ENCODE data around the gene CTNNA2.

The CTNNA2 gene

DNA sequence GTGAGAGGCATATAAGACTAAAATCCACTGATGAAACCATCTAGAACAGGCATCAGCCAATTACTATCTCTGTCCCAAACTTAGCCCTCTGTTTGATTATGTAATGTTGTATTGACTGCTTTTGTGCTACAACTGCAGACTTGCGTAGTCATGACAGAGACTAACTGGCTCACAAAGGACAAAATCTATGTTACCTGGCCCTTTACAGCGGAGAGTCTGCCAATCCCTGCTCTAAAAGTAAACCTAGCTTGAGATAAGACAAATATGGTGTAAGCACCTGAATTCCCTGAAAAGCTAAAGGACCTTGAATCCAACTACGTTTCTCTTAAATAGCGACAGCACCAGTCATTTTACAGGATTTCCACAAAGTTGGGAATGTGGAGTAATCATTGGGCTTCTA is 894.5 kb downstream of the CTNNA2 start:
- Mint-ChIP-seq H3K27me3 (no peaks in the 10 kb centered on the region), H3K4me1 (no peaks in the 10 kb centered on the region), H3K36me3 (no peaks in the 10 kb centered on the region), H3K9me3 (peaks cover 4 to 10% of the 10 kb centered on the region in 2 donors), H3K27ac (no peak overlapping the region), H3K4me3 (no peak overlapping the region)
- ATAC-seq (replicated peaks) (no peak), DNase-seq (no peak)

DNA sequence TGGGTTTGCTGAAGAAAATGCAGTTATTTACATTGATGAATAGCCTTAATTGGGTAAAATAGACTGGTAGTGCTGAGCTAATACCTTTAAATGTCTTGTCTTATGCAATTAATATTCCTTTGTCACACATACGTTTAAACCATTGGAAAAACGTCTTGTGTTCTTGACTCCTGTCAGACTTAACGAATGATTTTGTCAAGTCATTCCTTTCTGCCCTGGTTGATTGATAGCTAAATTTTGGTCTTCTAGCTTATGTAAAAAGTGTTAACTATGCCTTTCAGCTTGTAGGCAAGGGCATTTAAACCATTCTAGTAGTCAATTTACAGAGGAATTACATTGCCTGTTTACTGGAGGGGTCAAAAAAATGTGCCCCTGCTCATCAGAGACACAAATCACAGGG is 897.5 kb downstream of the CTNNA2 start:
- ATAC-seq (replicated peaks) (no peak), DNase-seq (no peak)
- Mint-ChIP-seq H3K36me3 (no peaks in the 10 kb centered on the region), H3K4me3 (no peak overlapping the region), H3K9me3 (peaks cover 9 to 15% of the 10 kb centered on the region in 2 donors), H3K27ac (no peak overlapping the region), H3K4me1 (no peaks in the 10 kb centered on the region), H3K27me3 (no peaks in the 10 kb centered on the region)

DNA sequence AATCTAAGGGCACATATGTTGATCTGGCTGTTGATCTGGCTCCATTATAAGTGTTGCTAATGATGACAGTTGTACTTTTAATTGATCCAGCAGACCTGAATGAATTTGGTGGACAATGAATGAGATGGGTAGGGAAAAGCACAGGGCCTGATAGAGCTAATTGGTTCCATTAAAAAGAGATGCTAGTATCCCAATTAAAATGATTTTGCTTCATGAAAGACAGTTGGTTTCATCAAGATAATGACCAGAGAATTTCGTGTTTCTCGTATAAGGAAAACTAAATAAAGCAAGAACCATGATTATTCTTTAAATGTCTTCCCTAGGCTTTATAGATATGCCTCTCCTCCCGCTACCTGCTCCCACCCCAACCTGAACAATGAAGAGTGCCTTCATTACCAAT is 900.3 kb downstream of the CTNNA2 start:
- ATAC-seq (replicated peaks) (no peak), DNase-seq (no peak)
- Mint-ChIP-seq H3K4me1 (no peaks in the 10 kb centered on the region), H3K27ac (no peak overlapping the region), H3K9me3 (peaks cover 10 to 13% of the 10 kb centered on the region in 2 donors), H3K36me3 (no peaks in the 10 kb centered on the region), H3K4me3 (no peak overlapping the region), H3K27me3 (no peaks in the 10 kb centered on the region)

DNA sequence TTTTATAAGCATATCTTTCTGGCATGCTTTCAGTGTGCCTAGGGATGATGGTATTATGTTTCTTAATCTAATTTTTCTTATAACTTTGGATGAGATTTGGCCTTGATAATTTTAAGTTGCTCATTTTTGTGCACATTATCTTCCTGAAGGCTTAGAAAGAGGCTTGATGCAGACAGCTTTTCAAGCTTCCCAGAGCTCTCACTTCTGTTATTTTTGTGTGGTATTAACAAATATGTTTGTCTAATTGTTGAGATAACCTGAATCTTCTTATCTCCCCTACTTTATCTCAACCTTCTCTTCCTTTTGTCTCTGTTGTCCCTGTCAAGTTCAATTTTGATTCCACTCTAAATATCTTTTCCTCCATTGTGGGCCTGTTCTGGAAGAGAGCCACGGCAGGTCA is 904.9 kb downstream of the CTNNA2 start:
- H3K9me3 Mint-ChIP-seq, result peaks cover 12 to 13% of the 10 kb centered on the region in 2 donors
- H3K27ac Mint-ChIP-seq, result no peak overlapping the region
- DNase-seq (no peak), ATAC-seq (replicated peaks) (no peak)
- H3K4me1 Mint-ChIP-seq, result no peaks in the 10 kb centered on the region
- H3K27me3 Mint-ChIP-seq, result no peaks in the 10 kb centered on the region
- no peaks in the 10 kb centered on the region for H3K36me3 Mint-ChIP-seq
- no peak overlapping the region for H3K4me3 Mint-ChIP-seq

DNA sequence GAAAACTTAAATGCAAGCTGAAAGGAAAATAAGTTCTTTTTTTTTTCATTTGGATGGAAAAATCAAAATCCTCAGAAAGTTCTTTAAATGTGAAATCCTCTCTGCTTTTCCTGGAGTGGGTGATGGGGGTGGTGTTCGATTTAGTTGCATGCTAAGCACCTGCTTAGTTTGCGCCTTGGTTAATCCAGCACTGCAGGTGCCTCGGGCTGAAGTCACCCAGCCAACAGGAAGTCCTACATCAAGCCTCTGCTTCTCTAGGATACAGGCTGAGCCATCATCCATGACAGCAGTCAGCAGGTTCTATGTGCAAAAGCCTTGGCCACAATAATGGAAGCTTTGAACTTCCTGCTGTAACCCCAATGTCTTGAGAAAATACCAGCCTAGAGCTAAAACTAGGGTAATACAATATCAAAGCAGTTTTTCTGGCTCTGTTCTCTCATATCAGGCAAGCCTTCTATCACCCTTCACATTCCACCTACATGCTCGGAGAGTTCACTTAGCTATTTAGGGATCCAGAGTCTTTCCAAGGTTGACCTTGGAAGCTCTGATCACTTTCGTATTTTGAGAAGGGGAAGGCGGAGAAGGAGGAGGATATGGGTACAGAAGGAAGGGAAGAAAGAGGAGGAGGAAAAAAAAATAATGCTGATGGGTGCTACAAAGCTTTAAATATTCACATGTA is 907.8 kb downstream of the CTNNA2 start:
- H3K4me1 Mint-ChIP-seq, result no peaks in the 10 kb centered on the region
- peaks cover 2 to 8% of the 10 kb centered on the region in 2 donors for H3K9me3 Mint-ChIP-seq

DNA sequence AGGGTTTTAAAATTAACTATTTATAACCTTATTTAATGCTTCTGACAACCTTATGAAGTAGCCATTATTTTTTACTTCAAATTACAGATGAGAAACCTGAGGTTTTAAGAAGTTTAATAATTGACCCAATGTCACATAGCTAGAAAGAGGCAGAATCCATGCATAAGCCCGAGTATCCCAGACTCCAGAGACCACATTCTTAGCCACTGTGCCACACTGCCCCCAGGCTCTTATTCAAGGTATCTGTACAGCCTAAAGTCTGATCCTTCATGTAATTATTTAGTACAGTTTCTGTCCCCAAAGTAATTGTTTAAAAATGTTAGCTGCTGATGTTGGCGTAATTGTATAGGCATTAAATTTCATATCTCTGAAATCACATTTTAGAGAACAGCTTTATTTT is 916.4 kb downstream of the CTNNA2 start:
- Mint-ChIP-seq H3K4me1 (no peaks in the 10 kb centered on the region), H3K27ac (no peak overlapping the region), H3K27me3 (no peaks in the 10 kb centered on the region), H3K9me3 (peaks cover 0 to 4% of the 10 kb centered on the region in 2 donors), H3K36me3 (no peaks in the 10 kb centered on the region), H3K4me3 (no peak overlapping the region)
- no peak for ATAC-seq (replicated peaks)
- DNase-seq, result no peak

More for the DNA sequence above, 907.8 kb downstream of the CTNNA2 start:
- no peak for DNase-seq
- H3K27ac Mint-ChIP-seq, result no peak overlapping the region
- no peaks in the 10 kb centered on the region for H3K27me3 Mint-ChIP-seq
- H3K4me3 Mint-ChIP-seq, result no peak overlapping the region
- ATAC-seq (replicated peaks), result no peak
- no peaks in the 10 kb centered on the region for H3K36me3 Mint-ChIP-seq

DNA sequence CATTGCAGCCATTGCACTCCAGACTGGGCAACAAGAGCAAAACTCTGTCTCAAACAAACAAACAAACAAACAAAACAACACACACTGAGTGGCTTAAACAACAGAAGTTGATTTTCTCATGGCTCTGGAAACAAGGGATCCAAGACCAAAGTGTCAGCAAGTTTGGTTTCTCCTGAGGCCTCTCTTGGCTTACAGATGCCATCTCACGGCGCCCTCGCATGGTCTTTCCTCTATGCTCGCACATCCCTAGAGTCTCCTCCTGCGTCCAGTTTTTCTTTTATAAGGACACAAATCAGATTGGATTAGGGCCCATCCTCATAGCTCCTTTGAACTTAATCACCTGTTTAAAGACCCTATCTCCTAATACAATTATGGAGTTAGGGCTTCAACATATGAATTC is 925.1 kb downstream of the CTNNA2 start:
- no peak for ATAC-seq (replicated peaks)
- Mint-ChIP-seq H3K4me1 (no peaks in the 10 kb centered on the region), H3K27ac (no peak overlapping the region), H3K9me3 (peaks cover 0 to 3% of the 10 kb centered on the region in 2 donors), H3K4me3 (no peak overlapping the region), H3K27me3 (no peaks in the 10 kb centered on the region), H3K36me3 (no peaks in the 10 kb centered on the region)
- DNase-seq, result no peak

DNA sequence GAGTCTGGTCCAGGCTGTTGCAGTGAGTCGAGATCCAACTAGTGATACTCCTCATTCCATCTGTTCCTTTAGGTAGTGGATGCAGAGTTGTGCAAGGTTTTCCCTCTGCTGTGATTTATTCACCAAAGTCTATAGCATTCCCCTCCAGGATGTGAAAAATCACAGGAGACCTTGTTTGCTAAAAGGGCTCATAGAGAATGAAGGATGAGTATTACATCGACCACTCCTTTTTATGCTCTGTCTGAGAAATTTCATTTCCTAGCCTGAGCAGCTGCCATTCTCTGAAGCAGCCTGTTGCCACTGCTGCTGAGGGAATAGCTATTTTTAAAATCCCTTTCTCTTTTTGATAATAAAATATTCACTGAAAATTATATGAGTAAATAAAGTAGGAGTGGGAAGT is 925.8 kb downstream of the CTNNA2 start:
- ATAC-seq (replicated peaks), result no peak
- no peaks in the 10 kb centered on the region for H3K27me3 Mint-ChIP-seq
- H3K4me3 Mint-ChIP-seq, result no peak overlapping the region
- no peaks in the 10 kb centered on the region for H3K4me1 Mint-ChIP-seq
- H3K9me3 Mint-ChIP-seq, result peaks cover 0 to 3% of the 10 kb centered on the region in 2 donors
- no peak overlapping the region for H3K27ac Mint-ChIP-seq
- no peak for DNase-seq
- no peaks in the 10 kb centered on the region for H3K36me3 Mint-ChIP-seq

DNA sequence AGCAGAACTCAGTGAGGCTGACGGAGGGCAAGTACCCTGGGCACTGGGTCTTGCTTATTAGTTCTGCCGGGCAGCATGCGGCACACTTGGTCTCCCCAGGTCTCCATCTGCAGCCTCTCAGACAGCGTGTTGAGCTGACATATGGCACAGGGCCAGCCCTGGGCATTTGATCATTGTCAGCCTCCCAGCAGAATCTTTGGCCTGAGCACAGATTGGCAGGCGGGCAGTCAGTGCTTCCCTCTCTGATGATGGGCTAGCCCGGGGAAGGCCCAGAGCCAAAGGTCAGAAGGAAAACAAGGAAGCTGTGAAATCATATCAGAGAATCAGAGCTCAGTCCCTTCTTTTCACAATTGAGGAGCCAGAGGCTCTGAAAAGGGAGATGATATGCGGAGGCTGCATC is 941.8 kb downstream of the CTNNA2 start:
- no peak overlapping the region for H3K4me3 Mint-ChIP-seq
- no peak overlapping the region for H3K27ac Mint-ChIP-seq
- DNase-seq, result no peak
- H3K27me3 Mint-ChIP-seq, result no peaks in the 10 kb centered on the region
- H3K4me1 Mint-ChIP-seq, result no peaks in the 10 kb centered on the region
- no peaks in the 10 kb centered on the region for H3K36me3 Mint-ChIP-seq
- peaks cover 4 to 5% of the 10 kb centered on the region in 2 donors for H3K9me3 Mint-ChIP-seq
- ATAC-seq (replicated peaks), result peak in 1 of 2 donors; percentile 16

DNA sequence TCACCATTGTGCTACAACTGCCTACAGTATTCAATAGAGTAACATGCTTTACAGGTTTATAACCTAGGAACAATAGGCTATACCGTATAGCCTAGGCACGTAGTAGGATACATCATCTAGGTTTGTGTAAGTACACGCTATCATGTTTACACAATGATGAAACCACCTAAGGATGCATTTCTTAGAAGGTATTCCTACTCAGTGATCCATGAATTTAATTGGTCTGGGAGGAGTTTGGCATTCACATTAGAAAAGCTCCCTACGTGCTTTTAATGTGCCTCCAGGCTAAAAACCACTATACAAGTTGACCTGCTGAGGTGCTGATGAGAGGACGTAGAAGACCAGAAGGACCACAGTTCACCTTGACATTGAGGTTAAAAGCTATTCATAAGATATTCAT is 946.2 kb downstream of the CTNNA2 start:
- ATAC-seq (replicated peaks), result no peak
- H3K9me3 Mint-ChIP-seq, result peaks cover 0 to 9% of the 10 kb centered on the region in 2 donors
- no peaks in the 10 kb centered on the region for H3K27me3 Mint-ChIP-seq
- no peak overlapping the region for H3K4me3 Mint-ChIP-seq
- H3K27ac Mint-ChIP-seq, result no peak overlapping the region
- H3K36me3 Mint-ChIP-seq, result no peaks in the 10 kb centered on the region
- H3K4me1 Mint-ChIP-seq, result no peaks in the 10 kb centered on the region
- DNase-seq, result no peak

DNA sequence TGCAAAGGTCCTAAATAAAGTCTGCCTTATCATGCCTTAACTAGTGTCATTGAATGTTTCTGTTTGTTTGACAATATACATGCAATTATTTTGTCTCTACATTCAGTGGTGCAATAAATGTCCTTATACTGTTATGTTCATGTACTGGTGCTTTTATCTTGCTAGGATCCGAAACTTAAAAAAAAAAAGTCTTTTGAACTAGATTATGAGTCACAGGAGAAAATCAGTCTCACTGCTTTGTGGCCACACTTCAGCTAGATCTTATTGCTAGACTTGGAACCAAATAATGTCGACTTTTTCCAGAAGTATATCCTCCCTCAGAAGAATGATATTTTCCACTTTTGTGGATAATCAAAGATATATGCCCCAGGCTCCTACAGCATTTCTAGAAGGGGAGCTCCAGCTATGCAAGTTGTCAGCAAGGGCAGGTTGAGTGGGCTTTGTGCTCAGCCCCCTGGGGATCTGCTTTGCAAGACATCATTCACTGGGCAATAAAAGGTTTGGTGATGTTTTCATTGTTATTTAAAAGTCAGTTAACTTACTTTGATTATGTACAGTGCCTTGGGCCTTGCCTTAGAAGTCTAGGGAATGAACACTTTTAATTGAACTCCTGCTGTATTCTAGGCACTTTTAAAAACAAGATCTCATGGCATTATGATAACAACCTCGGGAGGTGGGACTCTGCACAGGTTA is 948.8 kb downstream of the CTNNA2 start:
- Mint-ChIP-seq H3K27ac (no peak overlapping the region), H3K36me3 (no peaks in the 10 kb centered on the region), H3K4me1 (no peaks in the 10 kb centered on the region), H3K4me3 (no peak overlapping the region), H3K27me3 (no peaks in the 10 kb centered on the region), H3K9me3 (peaks cover 0 to 11% of the 10 kb centered on the region in 2 donors)
- DNase-seq (no peak), ATAC-seq (replicated peaks) (no peak)

DNA sequence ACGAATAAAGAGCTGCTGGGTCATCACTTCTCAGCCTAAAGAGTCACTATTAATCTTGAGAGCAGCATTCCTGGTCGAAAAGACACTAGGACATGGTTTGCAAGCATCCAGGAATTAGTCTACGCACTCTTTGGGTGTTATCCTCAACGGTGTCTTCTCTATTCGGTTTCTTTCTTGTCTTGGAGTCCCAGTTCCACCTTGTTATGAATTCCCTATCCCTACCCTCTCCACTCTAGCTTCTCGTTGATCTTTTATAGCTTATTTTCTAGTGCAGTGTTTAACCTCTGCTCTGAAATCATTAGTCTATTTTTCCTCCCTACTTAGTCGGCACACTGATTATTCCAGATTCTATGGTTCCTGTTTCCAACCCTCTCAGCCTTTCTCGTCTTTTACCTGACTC is 949.8 kb downstream of the CTNNA2 start:
- Mint-ChIP-seq H3K27me3 (no peaks in the 10 kb centered on the region), H3K27ac (no peak overlapping the region), H3K4me1 (no peaks in the 10 kb centered on the region), H3K4me3 (no peak overlapping the region), H3K9me3 (peaks cover 0 to 11% of the 10 kb centered on the region in 2 donors), H3K36me3 (no peaks in the 10 kb centered on the region)
- no peak for ATAC-seq (replicated peaks)
- no peak for DNase-seq

DNA sequence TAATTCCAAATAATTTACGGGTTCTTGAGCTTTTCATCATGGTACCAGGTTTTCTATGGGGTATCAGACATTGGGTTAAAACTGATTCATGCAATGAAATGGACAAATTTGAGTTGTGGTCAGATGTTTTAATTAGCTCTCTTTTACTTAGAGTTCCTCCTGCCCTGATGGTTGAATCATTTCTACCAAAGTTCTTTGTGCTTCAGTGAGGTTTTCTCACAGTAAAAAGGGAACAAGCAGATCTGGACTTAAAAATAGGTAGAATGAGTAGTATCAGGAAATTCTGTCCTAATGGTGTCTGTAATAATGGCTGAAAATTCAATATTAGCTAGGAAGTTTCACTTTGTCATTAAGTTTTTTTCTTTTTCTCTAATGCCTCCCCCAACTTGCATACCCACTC is 951.4 kb downstream of the CTNNA2 start:
- ATAC-seq (replicated peaks), result no peak
- no peaks in the 10 kb centered on the region for H3K4me1 Mint-ChIP-seq
- no peak for DNase-seq
- H3K9me3 Mint-ChIP-seq, result peaks cover 0 to 12% of the 10 kb centered on the region in 2 donors
- H3K36me3 Mint-ChIP-seq, result no peaks in the 10 kb centered on the region
- H3K27me3 Mint-ChIP-seq, result no peaks in the 10 kb centered on the region
- H3K4me3 Mint-ChIP-seq, result no peak overlapping the region
- no peak overlapping the region for H3K27ac Mint-ChIP-seq

DNA sequence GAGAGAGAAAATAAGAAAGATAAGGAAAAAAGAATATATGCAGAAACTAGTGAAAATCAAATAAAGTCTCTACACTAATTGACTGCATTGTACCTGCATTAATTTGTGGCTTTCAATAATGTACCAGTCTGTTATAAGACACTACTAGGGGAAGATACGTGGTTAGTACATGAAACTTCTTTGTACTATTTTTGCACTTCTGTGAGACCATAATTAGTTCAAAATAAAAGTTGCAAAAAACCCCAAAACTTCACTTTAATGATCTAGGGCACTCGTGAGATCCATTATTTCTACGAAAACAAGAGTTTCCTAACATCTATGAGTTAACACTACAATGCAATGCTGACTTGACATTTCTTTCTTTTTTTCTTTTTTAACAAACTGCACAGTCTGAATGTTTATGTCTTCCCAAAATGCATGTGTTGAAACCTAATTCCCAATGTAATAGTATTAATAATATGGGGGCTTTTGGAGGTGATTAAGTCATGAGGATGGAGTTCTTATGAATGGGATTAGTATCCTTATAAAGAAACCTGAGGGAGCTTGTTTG is 954.5 kb downstream of the CTNNA2 start:
- H3K27ac Mint-ChIP-seq, result no peak overlapping the region
- H3K4me3 Mint-ChIP-seq, result no peak overlapping the region
- peaks cover 7 to 12% of the 10 kb centered on the region in 2 donors for H3K9me3 Mint-ChIP-seq
- DNase-seq (no peak), ATAC-seq (replicated peaks) (no peak)
- no peaks in the 10 kb centered on the region for H3K27me3 Mint-ChIP-seq
- H3K4me1 Mint-ChIP-seq, result no peaks in the 10 kb centered on the region
- H3K36me3 Mint-ChIP-seq, result no peaks in the 10 kb centered on the region

DNA sequence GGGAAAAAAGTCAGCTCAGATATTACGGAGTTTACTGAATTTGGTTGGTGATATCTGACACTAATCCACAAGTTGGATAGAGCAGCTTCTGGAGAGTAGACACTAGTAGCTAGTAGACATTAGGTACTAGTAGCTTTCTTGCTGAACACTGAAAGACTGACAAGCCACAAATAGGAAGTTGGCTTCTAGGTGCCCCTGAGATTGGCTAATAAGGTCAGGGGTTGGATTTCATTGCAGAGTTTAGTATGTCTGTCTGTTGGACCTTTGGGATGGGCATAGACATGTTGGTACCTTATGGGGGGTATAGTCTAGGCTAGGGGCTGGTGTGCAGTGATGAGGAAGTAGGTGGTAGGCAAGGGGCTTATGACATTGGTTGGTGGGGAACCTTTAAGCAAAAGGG is 956.6 kb downstream of the CTNNA2 start:
- Mint-ChIP-seq H3K27ac (no peak overlapping the region), H3K27me3 (no peaks in the 10 kb centered on the region), H3K36me3 (no peaks in the 10 kb centered on the region), H3K9me3 (peaks cover 7 to 9% of the 10 kb centered on the region in 2 donors), H3K4me3 (no peak overlapping the region), H3K4me1 (no peaks in the 10 kb centered on the region)
- DNase-seq, result no peak
- no peak for ATAC-seq (replicated peaks)

Data from stimulated activated naive B cell treated with anti-CD40 and anti-IgM and Interleukin-4, amounts not matched to agents 10 μg/mL and 1 μg/mL and 100 μg/mL, for 72 hours (primary cell).